ENCODE data around the gene TMEM117.
"Not testable (repeated sequence)": the region's sequence is repeated elsewhere in the genome, so short reads cannot be mapped to it uniquely, and the experiment has no call there.

Gene TMEM117

DNA sequence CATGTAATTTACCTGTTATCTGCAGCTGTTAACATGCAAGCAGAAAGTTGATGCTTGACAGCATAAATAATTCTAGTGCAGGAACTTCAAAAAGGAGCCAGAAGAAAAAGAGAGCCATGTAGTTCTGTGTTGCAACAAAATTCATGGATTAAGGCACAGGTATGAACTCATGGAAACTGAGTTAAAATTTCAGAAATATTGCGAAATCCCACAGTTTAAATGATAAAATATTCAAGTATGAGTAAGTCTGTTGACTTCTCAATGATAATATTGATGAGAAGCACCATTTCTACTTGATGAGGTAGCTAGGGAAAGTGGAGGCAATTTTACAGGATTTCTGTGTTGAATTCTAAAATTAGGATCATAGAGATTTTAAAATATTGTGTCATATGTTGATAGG, 290.9 kb downstream of the TMEM117 start:
- DNase-seq = no peak

DNA sequence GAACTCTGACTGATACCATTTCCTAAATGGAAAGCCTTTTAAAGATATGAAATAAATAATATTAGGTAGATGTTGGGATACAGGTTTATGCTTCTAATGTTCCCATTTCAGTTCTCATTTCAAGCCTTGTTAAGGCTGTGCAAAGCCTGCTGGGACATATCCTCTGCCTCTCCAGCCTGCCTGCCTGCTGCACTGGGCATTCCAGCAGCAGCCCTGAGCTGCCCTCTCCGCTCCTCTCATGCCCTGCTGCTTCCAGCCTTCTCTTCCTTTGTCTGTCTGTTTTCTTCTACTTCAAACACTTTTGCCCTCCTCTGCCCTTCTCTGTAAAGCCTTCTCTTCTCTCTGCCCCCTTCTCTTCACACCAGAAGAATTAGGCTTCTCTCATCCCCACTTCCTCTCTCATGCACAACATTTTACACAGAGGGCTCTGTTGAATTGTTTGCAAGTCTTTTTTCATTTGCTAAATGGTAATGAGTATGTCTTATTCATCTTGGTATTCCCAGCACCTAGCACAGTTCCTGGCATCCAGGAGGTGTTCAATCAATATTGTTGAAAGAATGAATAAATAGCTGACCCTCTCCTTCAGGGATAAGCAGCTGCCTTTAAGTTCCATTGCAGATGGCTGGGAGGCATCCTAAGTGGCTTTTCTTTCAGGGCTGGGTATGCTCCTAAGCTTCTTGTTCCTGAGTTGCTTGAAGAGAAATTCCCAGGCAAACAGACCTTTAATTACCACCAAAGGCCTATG, 292.3 kb downstream of the TMEM117 start:
- no peak for DNase-seq

DNA sequence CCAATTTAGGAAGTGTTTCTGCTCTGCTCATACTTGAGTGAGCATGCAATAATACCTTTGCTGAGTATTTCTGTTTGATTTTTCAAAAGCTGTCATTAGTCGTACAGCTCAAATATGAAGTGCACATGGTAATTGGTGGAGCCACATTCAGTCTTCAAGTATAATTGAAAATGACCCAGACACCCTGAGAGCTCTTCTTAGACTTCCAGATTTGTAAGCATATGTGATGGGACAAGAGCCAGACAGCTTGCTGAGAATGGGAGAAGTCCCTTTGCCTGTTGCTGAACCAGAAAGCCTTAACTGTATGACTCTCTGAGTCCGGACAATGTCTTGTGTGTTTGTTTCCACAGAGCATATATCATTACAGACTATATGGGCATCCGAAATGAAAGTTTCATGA, 307.3 kb downstream of the TMEM117 start:
- no peak for DNase-seq

GRCh38 chr12:44148936-44149335, 313.1 kb downstream of the TMEM117 start:
- no peak for DNase-seq

DNA sequence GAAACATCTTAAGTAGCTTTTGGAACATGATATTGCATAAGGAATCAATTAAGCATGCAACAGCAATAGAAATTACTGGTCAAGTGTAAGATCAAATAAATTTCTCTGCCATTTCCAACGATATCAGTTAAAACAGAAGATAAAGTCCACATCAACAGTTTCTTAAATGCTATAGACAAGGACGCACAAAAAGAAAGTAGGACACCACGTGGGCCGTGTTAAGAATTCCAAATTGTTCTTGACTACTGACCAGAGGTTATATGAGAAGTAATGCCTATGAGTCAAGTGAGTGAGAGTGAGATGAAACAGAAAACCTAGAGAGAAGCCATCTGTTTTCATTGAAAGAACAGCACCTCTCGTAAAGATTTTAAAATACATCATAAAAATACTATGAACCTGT, 318.2 kb downstream of the TMEM117 start:
- no peak for DNase-seq

- no peak for DNase-seq
These were observed 319.5 kb downstream of the TMEM117 start for GRCh38 chr12:44155358-44155757.

GRCh38 chr12:44157359-44157758, 321.5 kb downstream of the TMEM117 start:
- no peak for DNase-seq

DNA sequence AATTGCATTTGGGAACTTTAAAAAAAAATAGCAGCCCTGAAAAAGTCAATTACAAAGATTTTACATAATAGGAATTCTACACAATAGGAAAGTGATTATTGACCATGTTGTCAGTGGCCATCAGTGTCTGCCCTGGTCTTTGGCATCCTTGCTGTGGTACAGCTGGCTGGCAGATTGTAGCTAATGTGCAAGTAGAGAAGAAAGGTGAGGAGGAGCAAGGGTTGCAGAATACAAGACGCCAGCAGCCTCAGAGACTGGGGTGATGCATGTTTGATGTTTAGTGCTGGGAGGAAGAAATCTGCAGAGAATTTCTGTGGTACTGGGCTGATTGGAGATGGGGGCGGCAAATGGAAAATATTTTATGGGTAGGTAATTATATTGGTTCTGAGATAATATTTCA, 322.9 kb downstream of the TMEM117 start:
- DNase-seq = no peak

- no peak for DNase-seq
These were observed 323.3 kb downstream of the TMEM117 start for GRCh38 chr12:44159216-44159615.

GRCh38 chr12:44159862-44160261, 324.0 kb downstream of the TMEM117 start:
- DNase-seq = no peak

- DNase-seq = no peak
These were observed 327.1 kb downstream of the TMEM117 start for GRCh38 chr12:44162961-44163360.

DNA sequence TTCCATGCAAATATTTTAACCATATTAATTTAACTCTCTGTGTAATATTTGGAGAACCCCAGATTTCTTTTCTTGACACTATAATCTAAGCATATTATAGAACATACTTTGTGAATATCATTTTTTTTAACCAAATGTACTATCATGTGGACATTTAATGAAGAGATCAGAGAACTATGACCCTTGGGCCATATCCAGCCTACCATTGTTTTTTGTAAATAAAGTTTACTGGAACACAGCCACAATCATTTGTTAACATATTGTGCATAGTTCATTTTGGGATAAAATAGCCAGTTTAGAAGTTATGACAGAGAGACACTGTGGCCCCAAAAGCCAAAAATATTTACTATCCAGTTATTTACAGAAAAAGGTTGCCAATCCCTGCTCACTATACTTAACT, 338.2 kb downstream of the TMEM117 start:
- no peak for DNase-seq

- DNase-seq = no peak
These were observed 348.8 kb downstream of the TMEM117 start for GRCh38 chr12:44184499-44185206.

- no peak for DNase-seq
These were observed 357.4 kb downstream of the TMEM117 start for GRCh38 chr12:44193281-44193680.

DNA sequence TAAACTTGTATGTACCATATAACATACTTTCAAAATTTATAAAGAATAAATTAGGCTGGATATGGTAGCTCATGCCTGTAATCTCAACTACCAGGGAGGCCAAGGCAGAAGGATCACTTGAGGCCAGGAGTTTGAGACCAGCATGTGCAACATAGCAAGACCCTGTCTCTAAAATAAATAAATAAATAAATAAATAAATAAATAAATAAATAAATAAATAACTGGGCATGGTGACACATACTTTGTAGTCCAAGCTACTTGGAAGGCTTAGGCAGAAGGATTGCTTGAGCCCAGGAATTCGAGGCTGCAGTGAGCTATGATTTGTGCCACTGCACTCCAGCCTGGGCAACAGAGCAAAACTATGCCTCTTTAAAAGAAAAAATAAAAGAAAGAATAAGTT, 359.8 kb downstream of the TMEM117 start:
- DNase-seq = not testable (repeated sequence)

DNA sequence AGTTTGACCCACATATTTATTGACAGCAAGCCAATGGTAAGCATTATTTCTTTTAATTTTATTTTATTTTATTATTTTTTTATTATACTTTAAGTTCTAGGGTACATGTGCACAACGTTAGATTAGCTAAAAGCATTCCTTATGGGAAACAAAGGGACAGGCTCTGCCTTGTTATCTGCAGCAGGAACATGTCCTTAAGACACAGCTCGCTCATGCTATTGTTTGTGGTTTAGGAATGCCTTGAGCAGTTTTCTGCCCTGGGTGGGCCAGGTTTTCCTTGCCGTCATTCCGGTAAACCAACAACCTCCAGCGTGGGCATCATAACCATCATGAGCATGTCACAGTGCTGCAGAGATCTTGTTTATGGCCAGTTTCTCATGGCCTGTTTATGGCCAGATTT, 370.2 kb downstream of the TMEM117 start:
- no peak for DNase-seq

GRCh38 chr12:44217146-44217883, 381.4 kb downstream of the TMEM117 start:
- no peak for DNase-seq

- no peak for DNase-seq
These were observed 387.9 kb downstream of the TMEM117 start for GRCh38 chr12:44223736-44224135.

DNA sequence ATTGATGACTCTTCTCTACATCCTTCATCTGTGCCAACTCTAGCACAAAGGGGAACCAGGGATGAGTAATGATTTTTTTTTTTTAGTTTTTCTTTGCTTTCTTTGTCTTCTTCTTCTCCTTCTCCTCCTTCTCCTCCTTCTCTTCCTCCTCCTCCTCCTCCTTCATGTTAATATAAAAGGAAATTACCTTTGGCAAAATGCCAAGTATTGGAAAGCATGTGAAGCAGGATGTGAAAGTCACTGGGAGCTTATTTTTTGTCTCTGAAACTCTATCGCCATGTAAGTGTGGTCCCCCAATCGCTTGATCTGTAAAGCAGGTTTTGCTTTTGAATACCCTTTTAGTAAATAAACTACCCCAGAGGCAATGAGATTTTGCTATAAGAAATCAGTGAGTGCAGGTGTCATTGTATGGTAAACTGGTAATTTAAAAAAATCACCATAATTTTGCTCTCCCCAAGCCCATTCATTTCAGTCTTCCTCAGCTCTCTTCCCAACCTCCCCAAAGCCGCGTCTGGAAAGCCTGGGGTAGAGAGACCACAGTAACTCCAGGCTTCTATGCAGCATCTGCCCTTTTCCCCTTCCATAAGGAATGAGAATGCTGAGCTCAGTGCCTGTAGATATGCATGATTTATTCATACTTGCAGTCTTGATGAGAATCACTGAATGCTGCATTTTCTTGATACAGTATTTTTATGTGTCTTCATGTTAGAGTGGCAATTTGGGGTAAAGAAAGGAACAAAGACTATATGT, 388.7 kb downstream of the TMEM117 start:
- DNase-seq = no peak

GRCh38 chr12:44225149-44225510, 389.2 kb downstream of the TMEM117 start:
- DNase-seq = no peak

GRCh38 chr12:44227616-44228015, 391.7 kb downstream of the TMEM117 start:
- no peak for DNase-seq

- no peak for DNase-seq
These were observed 394.0 kb downstream of the TMEM117 start for GRCh38 chr12:44229846-44230245.

DNA sequence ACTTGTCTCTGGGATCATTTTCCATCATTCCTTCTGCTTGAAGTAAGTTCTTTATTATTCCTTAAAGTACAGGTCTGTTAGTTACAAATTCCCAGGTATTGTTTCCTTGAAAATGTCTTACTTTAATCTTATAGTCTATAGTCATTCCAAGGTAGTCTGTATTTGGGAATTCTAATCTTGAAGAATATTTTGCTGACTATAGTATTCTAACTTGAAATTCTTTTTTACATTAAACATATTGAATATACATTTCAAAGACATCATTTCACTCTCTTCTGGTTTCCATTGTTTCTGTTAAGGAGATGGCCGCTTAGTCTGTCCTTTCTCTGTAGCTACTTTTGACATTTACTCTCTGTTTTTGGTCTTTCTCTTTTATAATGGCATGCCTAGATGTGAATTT, 399.8 kb downstream of the TMEM117 start:
- no peak for DNase-seq

Measured in activated effector memory CD4-positive, alpha-beta T cell treated with Interleukin-2 at 50 U/mL for 16 hours (primary cell).